Adrenal gland (tissue), 5 donors: ENCODE results near the gene PSMD14.

Experiments used
- POLR2A ChIP-seq, 2 donors: fragments of 450-650 bp; IDR thresholded peaks; one replicate each; pipeline ENCODE4 v1.6.1; 2017; ENCODE audit warnings: antibody characterized with exemption in 2 of 2, mild to moderate bottlenecking in 2 of 2, moderate library complexity in 1 of 2
- TF ChIP-seq, protein P1 (sequence below), 6 experiments: fragments of 450-650 bp in 4 of 6; fragments of 200-600 bp in 2 of 6; sonication (generic) in 1 of 6; IDR thresholded peaks; 1 replicate in 5 of 6; 2 replicates in 1 of 6; pipeline versions ENCODE4 v1.5.1 to v1.8.0; 2016 to 2021; ENCODE audit warnings: antibody characterized with exemption in 6 of 6, mild to moderate bottlenecking in 2 of 6, moderate library complexity in 1 of 6
- donor health status: DM: no; HTN: no; CAD: no.

DNA sequence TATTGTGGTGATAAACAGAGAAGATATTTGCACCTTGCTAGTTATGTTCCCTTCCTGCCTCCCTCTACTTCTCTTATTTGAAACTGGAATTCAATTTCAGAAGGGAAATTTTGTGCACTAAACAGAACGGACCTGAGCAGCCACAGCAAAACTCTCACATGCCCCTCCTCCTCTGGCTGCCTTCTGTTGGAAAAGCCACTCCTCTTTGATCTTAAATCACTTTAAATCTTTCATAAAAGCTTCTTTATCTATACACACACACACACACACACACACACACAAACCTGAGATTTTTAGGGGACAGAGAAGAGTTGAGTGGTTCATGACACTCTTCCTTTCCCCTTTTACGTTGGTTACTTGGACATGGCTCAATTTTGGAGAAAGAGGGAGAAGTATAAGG is 113.5 kb downstream of the PSMD14 start:
- TF ChIP-seq, protein P1, sequence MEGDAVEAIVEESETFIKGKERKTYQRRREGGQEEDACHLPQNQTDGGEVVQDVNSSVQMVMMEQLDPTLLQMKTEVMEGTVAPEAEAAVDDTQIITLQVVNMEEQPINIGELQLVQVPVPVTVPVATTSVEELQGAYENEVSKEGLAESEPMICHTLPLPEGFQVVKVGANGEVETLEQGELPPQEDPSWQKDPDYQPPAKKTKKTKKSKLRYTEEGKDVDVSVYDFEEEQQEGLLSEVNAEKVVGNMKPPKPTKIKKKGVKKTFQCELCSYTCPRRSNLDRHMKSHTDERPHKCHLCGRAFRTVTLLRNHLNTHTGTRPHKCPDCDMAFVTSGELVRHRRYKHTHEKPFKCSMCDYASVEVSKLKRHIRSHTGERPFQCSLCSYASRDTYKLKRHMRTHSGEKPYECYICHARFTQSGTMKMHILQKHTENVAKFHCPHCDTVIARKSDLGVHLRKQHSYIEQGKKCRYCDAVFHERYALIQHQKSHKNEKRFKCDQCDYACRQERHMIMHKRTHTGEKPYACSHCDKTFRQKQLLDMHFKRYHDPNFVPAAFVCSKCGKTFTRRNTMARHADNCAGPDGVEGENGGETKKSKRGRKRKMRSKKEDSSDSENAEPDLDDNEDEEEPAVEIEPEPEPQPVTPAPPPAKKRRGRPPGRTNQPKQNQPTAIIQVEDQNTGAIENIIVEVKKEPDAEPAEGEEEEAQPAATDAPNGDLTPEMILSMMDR (IDR thresholded peaks at IDR 0.05): no peak
- no peak for TF ChIP-seq POLR2A (IDR thresholded peaks at IDR 0.05)
